Mucosa of descending colon (tissue), 3 donors: Measurements from ENCODE around the gene PEX1. TPM values are rescaled to one million over a fixed set of nuclear protein-coding genes. Genes with fewer than 3 reads are reported as not detected.
"Not testable (repeated sequence)": the region's sequence is repeated elsewhere in the genome, so short reads cannot be mapped to it uniquely, and the experiment has no call there.

Experiments
- ATAC-seq: fragments of 200-7000 bp; cut with Tn5 transposase; one replicate; pipeline ENCODE4 v1.9.1; 2020; ENCODE audit warnings: mild to moderate bottlenecking, moderate library complexity
- DNase-seq, 3 donors: peaks; one replicate each; pipeline ENCODE4 v3.0.0-alpha.2; 2020
- H3K36me3 ChIP-seq: fragments of 200-600 bp; one replicate; pipeline ENCODE4 v1.8.0; 2021; ENCODE audit warnings: low read depth, mild to moderate bottlenecking
- H3K4me1 ChIP-seq: fragments of 200-600 bp; one replicate; pipeline ENCODE4 v1.8.0; 2021; ENCODE audit warnings: low read depth, mild to moderate bottlenecking
- H3K4me3 ChIP-seq: fragments of 200-600 bp; one replicate; pipeline ENCODE4 v1.8.0; 2021; ENCODE audit warnings: mild to moderate bottlenecking
- H3K9me3 ChIP-seq: fragments of 200-600 bp; one replicate; pipeline ENCODE4 v1.8.0; 2021; ENCODE audit warnings: mild to moderate bottlenecking
- intact Hi-C, 2 donors: fragments of 100-400 bp; cut with DNase I in 1 of 2; cut with micrococcal nuclease in 1 of 2; formaldehyde crosslinking; loops; one replicate each; pipeline versions ENCODE4 v1.11.0 to v1.11.1; 2022; cut with DNase I, micrococcal nuclease
- total RNA-seq, 3 donors: library from RNA; stranded (reverse); fragmentation: NEBNext Ultra II Directional in 2 of 3; extraction: Animal tissue kit (Norgen Biotek cat#: 25700) in 2 of 3; gene quantifications; one replicate each; pipeline versions ENCODE4 v1.2.1 to v1.2.4, GENCODE V29; 2021 to 2023
- TF ChIP-seq, protein P1 (sequence below): fragments of 200-600 bp; IDR thresholded peaks from one replicate; pipeline ENCODE4 v1.8.0; 2022; ENCODE audit warnings: antibody characterized with exemption, mild to moderate bottlenecking
- donor health status: DM: no; HTN: no; CAD: no; lungs with moderate emphysema.
- donor health status: DM: no; HTN: no; CAD: no.
- donor health status: DM: no; HTN: yes; CAD: no.

PEX1 gene
- total RNA-seq, 3 donors from 2014 or later, result 17.4 to 21.5 (median 20.4) TPM

DNA sequence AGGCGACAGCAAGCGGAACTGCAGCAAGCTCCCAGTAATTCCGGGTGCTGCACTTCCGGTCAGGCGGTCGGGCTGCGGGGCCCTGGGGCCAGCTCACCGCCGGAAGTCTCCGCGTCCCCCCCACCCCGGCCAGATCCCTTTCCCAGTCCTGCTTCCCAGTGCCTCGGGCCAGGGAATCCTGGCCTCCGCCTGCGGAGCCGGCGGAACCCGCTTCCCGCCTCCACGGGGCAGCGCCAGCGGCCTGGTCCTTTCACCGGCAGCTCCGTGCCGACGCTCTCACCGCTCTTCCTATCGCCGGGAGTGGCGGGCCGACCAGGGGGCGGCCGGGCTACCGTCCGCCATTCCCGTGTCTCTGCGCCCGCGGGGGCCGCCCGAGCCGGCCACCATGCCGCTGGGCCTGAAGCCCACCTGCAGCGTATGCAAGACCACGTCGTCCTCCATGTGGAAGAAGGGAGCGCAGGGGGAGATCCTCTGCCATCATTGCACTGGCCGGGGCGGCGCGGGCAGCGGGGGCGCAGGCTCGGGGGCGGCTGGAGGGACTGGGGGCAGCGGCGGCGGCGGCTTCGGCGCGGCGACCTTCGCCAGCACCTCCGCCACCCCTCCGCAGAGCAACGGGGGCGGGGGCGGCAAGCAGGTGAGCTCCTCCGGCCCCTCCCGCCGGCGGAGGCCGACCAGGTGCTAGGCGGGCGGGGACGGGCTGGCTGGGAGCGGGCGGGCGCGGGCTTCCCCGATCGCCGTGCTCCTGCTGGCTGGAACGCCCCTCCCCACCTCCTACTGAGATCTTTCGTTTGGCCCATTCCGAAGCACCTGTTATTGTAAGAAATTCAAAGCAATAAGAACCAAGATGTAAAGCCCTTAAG, 80.7 kb downstream of the PEX1 start, which contains the start of gene GATAD1:
Gene GATAD1 (plus strand): TSS at position 138 of the 860 bp plus-strand sequence. CDS start 248 bp downstream, at position 386.
- peak; percentile 97 for ATAC-seq
- TF ChIP-seq, protein P1, sequence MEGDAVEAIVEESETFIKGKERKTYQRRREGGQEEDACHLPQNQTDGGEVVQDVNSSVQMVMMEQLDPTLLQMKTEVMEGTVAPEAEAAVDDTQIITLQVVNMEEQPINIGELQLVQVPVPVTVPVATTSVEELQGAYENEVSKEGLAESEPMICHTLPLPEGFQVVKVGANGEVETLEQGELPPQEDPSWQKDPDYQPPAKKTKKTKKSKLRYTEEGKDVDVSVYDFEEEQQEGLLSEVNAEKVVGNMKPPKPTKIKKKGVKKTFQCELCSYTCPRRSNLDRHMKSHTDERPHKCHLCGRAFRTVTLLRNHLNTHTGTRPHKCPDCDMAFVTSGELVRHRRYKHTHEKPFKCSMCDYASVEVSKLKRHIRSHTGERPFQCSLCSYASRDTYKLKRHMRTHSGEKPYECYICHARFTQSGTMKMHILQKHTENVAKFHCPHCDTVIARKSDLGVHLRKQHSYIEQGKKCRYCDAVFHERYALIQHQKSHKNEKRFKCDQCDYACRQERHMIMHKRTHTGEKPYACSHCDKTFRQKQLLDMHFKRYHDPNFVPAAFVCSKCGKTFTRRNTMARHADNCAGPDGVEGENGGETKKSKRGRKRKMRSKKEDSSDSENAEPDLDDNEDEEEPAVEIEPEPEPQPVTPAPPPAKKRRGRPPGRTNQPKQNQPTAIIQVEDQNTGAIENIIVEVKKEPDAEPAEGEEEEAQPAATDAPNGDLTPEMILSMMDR, result peak; percentile 89
- intact Hi-C loops, result no loop called here
- DNase-seq, result peak; percentile 92 to 94 (median 93)
- no peaks in the 10 kb centered on the region for H3K36me3 ChIP-seq
- no peaks in the 10 kb centered on the region for H3K9me3 ChIP-seq
- peaks cover 8% of the 10 kb centered on the region for H3K4me1 ChIP-seq
- H3K4me3 ChIP-seq, result peak within 1 kb of the TSS; percentile 78

DNA sequence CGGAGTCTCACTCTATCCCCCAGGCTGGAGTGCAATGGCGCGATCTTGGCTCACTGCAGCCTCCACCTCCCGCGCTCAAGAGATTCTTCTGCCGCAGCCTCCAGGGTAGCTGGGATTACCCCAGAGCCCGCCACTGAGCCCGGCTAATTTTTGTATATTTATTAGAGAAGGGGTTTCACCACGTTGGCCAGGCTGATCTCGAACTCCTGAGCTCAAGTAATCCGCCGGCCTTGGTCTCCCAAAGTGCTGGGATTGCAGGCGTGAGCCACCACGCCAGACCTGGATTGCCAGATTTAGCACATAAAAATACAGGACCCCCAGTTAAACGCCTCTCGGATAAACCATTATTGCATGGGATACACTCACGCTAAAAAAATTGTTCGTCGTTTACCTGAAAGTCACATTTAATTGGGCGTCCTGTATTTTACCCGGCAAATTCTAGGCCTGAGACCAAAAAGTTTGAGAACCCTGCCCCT, 81.4 kb downstream of the PEX1 start:
- intact Hi-C loops, result no loop called here
- peak in 1 of 3 donors; percentile 54 for DNase-seq

GRCh38 chr7:92442720-92443119, 85.6 kb downstream of the PEX1 start:
- ATAC-seq, intact Hi-C loops, H3K4me1 ChIP-seq, H3K36me3 ChIP-seq, H3K9me3 ChIP-seq, H3K4me3 ChIP-seq, DNase-seq: not testable (repeated sequence)

More for the DNA sequence above, 81.4 kb downstream of the PEX1 start:
- no peak for ATAC-seq
- TF ChIP-seq, protein P1, result no peak
- H3K4me1 ChIP-seq, result peaks cover 8% of the 10 kb centered on the region
- peak overlapping the region; percentile 78 for H3K4me3 ChIP-seq
- H3K9me3 ChIP-seq, result no peaks in the 10 kb centered on the region
- no peaks in the 10 kb centered on the region for H3K36me3 ChIP-seq

- Histone ChIP-seq H3K4me1 (no peaks in the 10 kb centered on the region), H3K4me3 (no peak overlapping the region), H3K9me3 (no peaks in the 10 kb centered on the region), H3K36me3 (no peaks in the 10 kb centered on the region)
- intact Hi-C loops, result no loop called here
- TF ChIP-seq, protein P1, result no peak
- no peak for DNase-seq
- ATAC-seq, result no peak
These were observed 90.3 kb downstream of the PEX1 start for GRCh38 chr7:92437956-92438491.

Other genes with a start within 250 kb of the PEX1 start
- gene GATAD1, start 81.0 kb downstream of the PEX1 start, total RNA-seq, result 10 to 100 TPM; 30.1 to 40.5 (median 37.9) TPM
- not detected for gene ERVW-1, start 50.6 kb downstream of the PEX1 start, total RNA-seq
- gene RBM48, start 275 bp upstream of the PEX1 start, total RNA-seq, result 10 to 100 TPM in 2 of 3 donors, 1 to 10 TPM in 1; 8.7 to 12.9 (median 12.3) TPM
- 10 to 100 TPM; 17.3 to 25.7 (median 21.9) TPM for gene FAM133B, start 61.9 kb upstream of the PEX1 start, total RNA-seq